GM03348 (cell line): ENCODE results near the gene TRPV4.

Experiments used
- DNase-seq: peaks from one replicate; pipeline ENCODE4 v3.0.0; 2012; ENCODE audit warnings: low spot score

TRPV4 gene

DNA sequence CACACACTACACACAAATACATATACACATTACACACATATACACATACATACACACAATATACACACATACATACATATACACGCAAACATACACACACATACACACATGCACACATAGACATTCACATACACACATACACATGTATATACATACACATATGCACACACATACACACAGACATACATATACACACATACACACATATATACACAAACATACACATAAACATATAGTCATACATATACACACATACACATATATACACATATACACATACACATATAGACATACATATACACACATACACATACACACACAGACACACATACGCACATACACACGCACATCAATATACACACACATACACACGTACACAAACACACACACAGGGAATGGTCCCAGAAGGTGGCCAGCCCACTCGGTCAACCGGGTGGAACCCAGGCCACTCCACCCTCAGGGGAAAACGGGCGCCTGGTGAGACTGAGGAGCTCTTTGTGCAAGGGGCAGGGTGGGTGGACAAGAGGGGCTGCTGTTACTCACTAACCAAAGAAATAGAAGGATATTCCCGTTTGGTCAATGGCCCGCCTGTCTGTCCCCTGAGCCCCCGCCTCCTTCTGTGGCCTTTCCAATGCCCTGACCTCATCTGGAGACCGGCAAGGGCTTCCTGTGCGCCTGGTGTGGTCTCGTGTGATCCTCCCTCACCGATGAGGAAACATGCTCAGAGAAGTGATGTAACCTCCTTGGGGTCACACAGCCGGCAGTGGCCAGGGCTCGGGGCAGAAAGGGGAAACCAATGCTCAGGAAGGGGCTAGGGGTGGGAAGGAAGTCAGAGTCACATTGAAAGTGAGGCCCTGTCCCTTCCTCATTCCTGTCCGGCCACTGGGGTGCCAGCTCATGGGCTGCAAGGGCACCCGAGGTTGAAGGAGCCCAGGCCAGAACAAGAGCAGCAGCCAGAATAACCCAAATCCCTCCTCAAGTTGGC lies 5.3 kb downstream of the TRPV4 start:
- no peak for DNase-seq

DNA sequence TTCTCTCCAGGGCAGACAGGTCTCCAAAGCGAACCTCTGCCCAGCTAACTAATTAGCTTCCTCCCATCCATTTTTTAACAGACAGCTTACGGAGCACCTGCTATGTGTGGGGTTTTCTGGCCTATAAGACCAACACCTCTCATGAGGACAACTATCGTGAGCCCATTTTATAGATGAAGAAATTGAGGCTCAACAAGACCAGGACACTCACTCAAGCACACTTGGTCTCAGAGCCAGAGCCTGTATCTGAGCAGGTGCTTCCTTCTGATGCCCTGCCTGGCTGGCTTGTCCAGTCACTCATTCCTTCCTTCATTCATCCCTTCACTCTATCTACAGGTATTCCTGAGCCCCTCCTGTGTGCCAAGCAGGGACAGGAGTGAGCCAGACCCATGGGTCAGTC lies 6.1 kb downstream of the TRPV4 start:
- no peak for DNase-seq

DNA sequence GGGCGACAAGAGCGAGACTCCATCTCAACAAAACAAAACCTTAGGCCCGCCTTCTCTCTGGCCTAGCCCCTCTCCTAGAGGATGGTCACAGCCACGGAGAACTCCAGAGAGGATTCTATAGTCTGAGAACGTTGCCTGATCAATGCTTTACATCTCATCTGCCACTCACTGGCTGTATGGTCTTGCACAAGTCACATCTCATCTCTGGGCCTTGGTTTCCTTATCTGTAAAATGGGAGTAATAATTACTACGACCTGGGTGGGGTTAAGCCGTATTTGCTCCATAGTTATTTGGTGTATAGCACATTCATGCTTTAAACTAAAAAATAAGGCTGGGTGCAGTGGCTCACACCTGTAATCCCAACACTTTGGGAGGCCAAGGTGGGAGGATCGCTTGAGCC lies 8.5 kb downstream of the TRPV4 start:
- no peak for DNase-seq

DNA sequence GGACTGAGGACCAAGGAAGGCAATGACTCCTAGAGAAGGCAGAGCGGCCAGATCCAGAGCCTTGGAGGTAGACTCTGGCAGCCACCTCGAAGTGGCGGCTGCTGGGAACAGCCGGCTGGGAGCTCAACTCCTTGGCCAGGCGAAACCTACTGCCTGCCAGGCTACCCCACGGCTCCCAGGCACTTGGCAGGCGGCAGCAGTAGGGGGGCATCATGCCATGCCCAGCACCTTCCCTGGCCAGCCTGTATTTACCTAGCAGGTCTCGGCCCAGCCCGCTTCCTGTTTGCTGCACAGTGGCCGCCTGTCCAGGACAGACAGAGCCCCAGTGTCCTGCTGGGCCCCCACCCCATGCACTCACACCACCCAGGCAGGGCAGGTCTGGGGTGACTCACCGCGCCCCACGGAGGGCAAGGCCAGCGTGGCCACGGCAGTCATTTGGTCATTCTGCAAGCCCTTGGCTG lies 10.2 kb downstream of the TRPV4 start:
- no peak for DNase-seq

DNA sequence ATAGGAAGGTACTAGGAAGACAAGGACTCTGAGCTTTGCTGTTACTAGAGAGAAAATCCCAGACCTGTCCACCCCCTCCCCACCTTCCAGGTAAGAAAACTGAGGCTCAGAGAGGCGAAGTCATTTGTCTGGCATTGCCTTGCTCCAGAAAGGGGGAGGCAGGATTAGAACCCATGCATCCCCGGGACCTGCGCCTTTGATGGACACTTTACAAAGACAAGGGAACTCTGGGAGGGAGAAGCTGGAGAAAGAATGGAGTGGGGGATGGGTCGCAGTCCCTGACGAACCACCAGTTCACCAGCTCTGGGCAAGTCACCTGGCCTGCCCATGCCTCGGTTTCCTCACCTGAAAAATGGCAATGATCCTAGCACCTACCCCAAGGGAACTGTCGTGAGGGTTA lies 10.8 kb downstream of the TRPV4 start:
- no peak for DNase-seq

DNA sequence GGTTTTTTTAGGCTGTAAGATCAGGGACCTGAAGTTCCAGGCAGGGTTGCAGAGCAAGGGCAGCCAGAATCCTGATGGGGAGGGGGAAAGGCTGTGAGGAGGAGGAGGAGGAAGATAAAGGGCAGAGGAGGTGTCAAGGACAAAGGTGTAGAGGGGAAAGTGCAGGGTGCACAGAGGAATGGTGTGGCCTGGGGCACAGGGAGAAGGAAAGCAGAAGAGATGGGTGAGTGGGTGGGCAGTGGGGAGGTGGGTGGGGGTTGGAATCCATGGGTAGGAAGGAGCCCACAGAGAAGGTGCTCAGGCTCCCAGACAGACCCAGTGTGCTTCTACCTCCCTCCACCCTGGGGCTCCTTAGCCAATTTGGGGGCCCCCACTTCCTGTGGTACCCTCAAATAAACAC lies 11.2 kb downstream of the TRPV4 start:
- no peak for DNase-seq

DNA sequence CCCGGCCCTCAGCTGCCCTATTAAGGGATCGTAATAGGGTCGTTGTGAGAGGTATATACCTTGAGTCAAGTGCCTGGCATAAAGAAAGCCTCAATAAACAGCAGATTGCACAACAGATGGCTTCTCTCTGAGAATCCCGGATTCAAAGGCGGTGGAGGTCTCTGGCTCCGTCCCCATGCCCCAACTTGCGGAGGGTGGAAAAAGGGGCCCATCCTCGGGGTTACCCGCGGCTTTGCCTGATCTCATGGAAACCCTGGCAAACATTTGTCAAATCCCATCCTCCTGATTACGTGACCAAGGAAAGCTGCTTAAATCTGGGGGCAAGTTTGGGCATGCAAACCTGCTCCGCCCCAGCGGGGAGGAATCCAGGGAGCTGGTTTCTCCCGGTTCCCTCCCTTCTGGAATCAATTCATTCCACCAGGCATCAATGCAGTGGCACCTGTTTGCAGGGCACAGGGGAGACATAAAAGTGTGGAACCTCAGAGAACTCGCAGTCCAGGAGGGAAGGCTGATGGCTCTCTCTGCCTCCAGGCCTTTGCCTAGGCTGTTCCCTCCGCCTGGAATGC lies 12.3 kb downstream of the TRPV4 start:
- DNase-seq = no peak

DNA sequence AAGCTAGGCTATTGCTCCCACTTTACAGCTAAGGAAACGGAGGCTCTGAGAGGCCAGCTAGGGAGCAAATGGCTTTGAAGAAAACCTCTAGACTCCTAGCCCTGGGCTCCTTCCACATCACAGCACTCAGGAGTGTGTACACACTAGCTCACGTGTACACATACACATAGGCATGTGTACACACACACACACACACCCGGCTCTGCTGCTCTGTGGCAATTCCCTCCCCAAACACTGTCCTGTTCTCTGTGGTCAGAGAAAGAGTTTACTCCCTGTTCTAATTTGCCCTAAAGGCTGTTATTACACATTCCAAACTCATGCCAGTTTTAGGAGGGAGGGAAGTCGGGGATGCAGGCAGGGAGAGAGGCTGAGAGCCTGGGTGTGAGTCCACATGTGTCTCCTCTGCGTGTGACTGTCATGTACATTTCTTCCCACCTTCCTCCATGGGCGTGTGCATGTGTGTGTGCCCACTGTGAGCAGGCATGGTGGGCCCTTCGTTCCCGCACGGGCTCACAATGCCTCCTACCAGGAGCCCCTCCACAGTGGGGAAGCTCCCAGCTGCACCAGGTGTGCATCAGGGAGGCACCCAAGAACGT lies 14.2 kb downstream of the TRPV4 start:
- peak; percentile 86 for DNase-seq

DNA sequence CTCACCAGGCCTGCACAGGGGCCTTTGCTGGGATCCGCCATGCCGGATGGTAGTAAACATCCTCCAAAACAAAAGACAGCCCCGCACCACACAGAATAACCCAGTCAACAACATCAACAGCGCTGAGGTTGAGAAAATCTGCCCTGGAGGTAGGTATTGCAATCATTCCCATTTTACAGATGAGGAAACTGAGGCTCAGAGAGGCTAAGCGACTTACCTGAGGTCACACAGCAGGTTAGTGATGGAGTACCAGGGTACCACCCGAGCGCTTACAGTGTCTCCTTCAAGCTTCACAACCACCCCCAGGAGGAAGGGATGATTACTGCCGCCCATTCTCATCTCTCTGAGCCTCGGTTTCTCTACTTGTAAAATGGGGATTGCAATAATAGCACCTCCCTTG lies 14.9 kb downstream of the TRPV4 start:
- no peak for DNase-seq

DNA sequence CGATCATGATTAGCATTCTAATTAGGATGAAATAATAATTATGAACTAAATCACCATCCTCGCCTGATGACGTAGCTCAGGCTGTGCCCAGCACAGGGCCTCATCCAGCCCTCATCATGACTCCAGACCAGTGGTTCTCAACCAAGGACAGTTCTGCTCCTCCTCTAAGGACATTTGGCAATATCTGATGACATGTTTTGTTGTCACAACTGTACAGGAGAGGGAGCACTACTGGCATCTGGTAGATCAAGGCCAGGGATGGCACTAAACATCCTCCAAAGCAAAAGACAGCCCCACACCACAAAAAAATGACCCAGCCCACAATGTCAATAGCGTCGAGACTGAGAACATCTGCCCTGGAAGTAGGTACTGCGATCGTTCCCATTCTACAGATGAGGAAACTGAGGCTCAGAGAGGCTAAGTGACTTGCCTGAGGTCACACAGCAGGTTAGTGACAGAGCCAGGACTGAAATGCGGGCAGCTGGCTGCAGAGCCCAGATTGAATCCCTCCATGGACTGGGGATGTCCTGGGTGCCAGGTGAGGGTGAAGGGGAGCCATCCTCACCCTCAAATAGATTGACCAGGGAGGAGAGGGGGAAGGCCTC lies 15.5 kb downstream of the TRPV4 start:
- no peak for DNase-seq

DNA sequence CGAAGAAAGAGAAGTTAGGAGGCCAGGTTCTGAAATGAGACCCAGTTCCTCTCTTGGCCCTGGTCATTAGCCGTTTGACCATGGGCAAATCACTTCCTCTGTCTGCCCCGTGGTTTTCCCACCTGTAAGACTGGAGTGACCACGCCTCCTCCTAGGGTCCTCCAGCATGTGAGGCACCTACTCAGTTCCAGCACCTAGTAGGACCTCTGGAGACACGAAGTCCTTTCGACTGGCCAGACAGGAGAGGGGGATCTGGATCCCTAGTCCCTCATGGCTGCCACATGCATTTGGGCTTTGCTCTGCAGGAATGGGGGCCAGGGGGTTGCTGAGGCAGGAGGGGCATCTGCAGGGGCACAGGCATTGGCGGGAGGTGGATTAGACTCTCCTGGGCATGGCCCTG lies 16.3 kb downstream of the TRPV4 start:
- no peak for DNase-seq

DNA sequence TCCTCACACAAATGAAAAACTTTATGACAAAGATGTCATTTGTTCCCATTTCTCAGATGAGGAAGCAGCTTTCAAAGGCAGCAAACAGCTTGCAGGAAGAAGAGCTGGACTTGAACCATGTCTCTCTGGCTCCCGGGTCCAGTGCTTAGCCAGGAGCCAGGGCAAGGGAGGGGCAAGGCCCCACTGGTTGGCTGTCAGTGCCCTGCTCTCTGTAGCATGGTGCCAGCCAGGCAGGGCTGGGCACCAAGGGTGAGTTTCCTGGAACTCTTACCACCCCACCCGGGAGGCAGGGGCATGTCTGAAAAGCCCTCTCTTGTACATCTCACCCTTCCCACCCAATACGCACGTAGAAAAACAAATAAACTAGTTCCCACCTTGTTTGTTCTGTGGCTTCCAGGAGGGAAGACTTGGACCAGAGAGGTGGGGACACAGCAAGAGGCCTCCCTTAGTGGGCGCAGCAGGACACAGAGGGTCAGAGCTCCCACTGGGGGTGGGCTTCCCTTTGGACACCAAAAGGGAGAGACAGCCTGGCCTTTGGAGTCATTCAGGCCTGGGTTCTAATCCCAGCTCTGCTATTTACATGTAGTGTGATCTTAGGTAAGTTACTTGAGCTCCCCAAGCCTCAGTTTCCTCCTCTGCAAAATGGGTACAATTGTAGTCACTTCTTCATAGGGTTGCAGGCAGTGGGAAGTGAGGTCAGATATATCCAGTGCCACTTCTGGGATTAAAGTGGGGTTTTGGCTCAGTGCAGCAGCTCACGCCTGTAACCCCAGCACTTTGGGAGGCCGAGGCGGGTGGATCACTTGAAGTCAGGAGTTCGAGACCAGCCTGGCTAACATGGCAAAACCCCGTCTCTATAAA lies 17.2 kb downstream of the TRPV4 start:
- no peak for DNase-seq

DNA sequence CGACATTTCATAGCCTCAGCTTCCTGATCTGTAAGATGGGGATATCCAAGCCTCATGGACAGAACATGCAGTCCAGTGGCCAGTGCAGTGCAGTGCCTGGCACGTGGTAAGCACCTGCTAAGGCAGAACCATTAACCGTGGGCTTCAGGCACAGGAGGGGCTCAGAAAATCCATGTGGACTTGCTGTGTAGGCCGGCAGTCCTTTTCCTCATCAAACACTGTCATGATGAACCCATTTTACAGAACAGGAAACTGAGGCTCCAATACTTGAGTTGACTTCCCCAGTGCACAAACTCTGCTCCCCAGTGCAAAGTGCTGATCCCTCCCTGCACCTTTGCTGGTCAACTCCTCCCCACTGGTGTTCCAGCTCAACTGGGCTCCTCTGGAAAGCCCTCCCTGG lies 18.0 kb downstream of the TRPV4 start:
- DNase-seq = no peak

DNA sequence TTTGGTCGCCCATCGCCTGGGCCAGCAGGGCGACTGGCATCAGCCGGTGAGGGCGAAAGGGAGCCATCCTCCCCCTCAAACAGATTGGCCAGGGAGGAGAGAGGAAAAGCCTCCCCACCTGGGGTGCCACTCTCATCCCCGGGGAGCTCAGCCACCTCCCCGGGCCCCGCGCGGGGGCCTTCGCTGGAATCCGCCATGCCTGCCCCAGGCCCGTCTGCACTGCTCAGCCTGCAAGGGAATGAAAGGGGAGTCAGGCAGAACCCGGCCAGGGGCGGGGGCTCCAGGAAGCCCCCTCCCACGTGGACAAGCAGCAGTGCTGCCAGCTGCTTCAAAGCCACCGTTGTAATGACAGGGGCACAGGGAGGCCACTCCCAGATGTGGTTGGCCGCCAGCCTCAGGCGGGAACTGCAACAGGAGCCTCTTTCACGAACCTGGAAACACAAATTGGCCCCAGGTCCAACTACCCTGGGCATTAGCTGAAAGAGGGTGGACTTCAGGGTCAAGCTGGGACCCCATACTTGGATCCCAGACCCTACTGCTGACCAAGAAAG lies 18.5 kb downstream of the TRPV4 start:
- no peak for DNase-seq

DNA sequence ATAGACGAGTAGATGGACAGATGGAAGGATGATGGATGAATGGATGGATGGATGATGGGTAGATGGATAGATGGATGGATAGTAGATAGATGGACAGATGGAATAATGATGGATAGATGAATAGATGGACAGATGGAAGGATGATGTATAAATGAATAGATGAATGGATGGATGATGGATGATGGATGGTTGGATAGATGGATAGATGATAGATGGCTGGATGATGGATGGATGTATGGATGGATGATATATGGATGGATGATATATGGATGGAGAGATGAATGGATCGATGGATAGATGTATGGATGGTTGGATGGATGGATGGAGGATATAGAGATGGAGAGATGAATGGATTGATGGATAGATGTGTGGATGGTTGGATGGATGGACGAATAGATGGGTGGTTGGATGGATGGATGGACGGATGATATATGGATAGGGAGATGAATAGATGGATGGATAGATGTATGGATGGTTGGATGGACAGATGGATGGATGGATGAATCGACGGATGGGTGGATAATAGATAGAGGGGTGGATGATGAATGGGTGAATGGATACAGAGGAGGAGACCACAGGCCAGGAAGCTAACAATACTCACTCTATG lies 19.3 kb downstream of the TRPV4 start:
- DNase-seq = no peak

DNA sequence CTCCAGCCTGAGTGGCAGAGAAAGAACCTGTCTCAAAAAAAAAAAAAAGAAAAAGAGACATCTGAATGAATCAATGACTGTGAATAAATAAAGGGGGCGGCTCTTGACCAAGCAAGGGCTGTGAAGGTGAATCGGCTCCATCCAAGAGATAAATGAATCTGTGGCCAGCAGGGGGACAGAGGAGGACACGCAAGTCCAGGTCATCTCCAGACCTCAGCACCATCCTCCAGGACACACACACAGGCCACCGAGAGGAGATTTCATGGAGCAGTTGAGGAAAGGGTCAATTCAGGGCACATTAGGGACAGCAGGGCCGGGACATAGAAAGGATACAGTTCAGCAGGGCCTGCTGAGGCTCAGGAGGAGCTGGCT lies 21.6 kb downstream of the TRPV4 start:
- DNase-seq = no peak

DNA sequence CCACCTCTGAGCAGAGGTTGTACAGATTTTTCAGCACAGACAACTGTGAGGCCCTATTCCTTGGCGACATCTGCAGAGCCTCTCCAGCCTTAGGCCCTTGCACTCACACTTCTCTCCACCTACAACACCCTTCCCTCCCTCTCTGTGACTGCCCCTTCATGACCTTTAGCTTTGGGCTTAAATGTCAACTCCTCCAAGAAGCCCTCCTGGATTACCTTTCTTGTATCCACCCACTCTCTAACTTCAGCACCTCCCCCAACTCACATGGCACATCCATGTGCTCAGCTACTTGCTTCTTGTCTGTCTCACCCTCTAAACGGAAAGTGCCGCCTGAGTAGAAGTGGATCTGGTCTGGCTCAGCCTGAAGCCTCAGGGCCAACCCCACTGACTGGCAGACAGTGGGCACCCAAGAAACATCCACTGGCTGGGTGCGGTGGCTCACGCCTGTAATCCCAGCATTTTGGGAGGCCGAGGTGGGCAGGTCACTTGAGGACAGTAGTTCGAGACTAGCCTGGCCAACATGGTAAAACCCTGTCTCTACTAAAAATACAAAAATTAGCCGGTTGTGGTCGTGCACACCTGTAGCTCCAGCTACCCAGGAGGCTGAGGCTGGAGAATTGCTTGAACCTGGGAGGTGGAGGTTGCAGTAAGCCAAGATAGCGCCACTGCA lies 22.1 kb downstream of the TRPV4 start:
- no peak for DNase-seq

DNA sequence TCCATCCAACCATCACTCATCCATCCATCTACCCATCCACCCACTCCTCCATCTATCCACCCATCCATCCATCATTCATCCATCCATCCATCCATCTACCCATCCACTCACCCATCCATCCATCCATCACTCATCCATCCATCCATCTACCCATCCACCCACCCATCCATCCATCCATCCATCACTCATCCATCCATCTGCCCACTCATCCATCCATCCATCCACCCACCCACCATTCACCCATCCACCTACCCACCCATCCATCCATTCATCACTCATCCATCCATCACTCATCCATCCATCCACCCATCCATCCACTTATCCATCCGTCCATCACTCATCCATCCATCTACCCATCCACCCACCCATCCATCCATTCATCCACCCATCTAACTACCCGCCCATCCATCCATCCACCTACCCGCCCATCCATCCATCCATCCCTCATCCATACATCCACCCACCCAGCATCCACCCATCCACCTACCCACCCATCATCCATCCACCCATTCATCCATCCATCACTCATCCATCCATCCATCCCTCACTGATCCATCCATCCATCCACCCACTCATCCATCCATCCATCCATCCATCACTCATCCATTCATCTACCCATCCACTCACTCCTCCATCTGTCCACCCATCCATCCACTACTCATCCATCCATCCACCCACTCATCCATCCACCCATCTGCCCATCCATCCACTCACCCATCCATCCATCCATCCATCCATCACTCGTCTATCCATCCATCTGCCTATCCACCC lies 24.1 kb downstream of the TRPV4 start:
- DNase-seq = no peak

DNA sequence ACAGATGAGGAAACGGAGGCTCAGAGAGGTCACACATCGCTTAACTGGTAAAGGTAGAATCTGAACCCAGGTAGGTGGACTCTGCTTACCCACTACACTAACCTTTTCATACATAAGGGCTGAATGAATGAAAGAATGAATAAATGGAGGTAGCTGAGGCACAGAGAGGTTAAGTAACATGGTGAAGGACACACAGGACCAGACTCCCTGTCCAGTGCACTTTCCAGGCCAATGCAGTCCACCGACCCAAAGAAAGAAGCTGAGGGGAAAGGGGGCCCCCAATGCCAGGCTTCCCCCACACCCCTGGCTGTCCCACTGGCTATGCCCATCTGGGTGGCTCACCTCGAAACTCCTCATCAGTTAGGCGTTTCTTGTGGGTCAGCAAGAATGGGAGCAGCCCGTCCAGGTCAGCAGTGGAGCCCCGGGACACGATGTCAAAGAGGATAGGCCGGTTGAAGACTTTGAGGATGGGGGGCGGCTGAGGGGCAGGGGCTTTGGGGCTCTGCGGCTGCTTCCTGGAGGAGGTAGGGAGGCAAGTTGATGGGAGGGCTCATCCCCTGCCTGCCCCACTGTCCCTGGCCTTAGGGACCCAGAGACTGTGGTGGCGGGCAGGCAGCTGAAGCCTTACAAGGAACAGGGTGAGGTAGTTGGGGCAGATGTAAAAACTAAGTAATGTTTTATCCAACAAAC lies 25.1 kb downstream of the TRPV4 start:
- no peak for DNase-seq
